ENCODE data around the gene DMKN.

The DMKN gene

GRCh38 chr19:35509018-35509652 lies 4.3 kb downstream of the DMKN start:
- TF ChIP-seq CTCF (IDR thresholded peaks at IDR 0.05; ENCODE audit: borderline replicate concordance, control extremely low read depth, extremely low read depth, insufficient read depth, missing control alignments): no peak
- DNase-seq (ENCODE audit: low spot score): peak; percentile 87
- in situ Hi-C loops (cut with MboI; ENCODE audit: low sequenced_read_pairs, unreplicated experiment): no loop called here

GRCh38 chr19:35508129-35508528 lies 5.3 kb downstream of the DMKN start:
- no peak for TF ChIP-seq CTCF (IDR thresholded peaks at IDR 0.05; ENCODE audit: borderline replicate concordance, control extremely low read depth, extremely low read depth, insufficient read depth, missing control alignments)
- in situ Hi-C loops (cut with MboI; ENCODE audit: low sequenced_read_pairs, unreplicated experiment): no loop called here
- no peak for DNase-seq (ENCODE audit: low spot score)

- in situ Hi-C loops (cut with MboI; ENCODE audit: low sequenced_read_pairs, unreplicated experiment): no loop called here
- no peak for DNase-seq (ENCODE audit: low spot score)
- TF ChIP-seq CTCF (IDR thresholded peaks at IDR 0.05; ENCODE audit: borderline replicate concordance, control extremely low read depth, extremely low read depth, insufficient read depth, missing control alignments): no peak
These were observed 5.9 kb downstream of the DMKN start for GRCh38 chr19:35507561-35507960.

GRCh38 chr19:35506011-35506410 lies 7.4 kb downstream of the DMKN start:
- TF ChIP-seq CTCF (IDR thresholded peaks at IDR 0.05; ENCODE audit: borderline replicate concordance, control extremely low read depth, extremely low read depth, insufficient read depth, missing control alignments): no peak
- no peak for DNase-seq (ENCODE audit: low spot score)
- in situ Hi-C loops (cut with MboI; ENCODE audit: low sequenced_read_pairs, unreplicated experiment): no loop called here

GRCh38 chr19:35502751-35503150 lies 10.7 kb downstream of the DMKN start:
- no peak for DNase-seq (ENCODE audit: low spot score)
- in situ Hi-C loops (cut with MboI; ENCODE audit: low sequenced_read_pairs, unreplicated experiment): no loop called here
- no peak for TF ChIP-seq CTCF (IDR thresholded peaks at IDR 0.05; ENCODE audit: borderline replicate concordance, control extremely low read depth, extremely low read depth, insufficient read depth, missing control alignments)

GRCh38 chr19:35501684-35502083 lies 11.8 kb downstream of the DMKN start:
- DNase-seq (ENCODE audit: low spot score): no peak
- in situ Hi-C loops (cut with MboI; ENCODE audit: low sequenced_read_pairs, unreplicated experiment): no loop called here
- TF ChIP-seq CTCF (IDR thresholded peaks at IDR 0.05; ENCODE audit: borderline replicate concordance, control extremely low read depth, extremely low read depth, insufficient read depth, missing control alignments): no peak

Data from GM13976 (cell line).